GM12878 (cell line): ENCODE measurements around the gene XRCC6. TPM values are rescaled to one million over a fixed set of nuclear protein-coding genes. Genes with fewer than 3 reads are reported as not detected.
A peak's percentile ranks its signal among the peaks of the same experiment; 100 is the strongest.

Source experiments
- ATAC-seq: fragments of 200-7000 bp; cut with Tn5 transposase; 3 replicates; pipeline ENCODE4 v1.9.1; 2020; ENCODE audit warnings: mild to moderate bottlenecking, moderate library complexity
- BruUV-seq: library from RNA; stranded (reverse); fragments of 400-500 nt; replicated peaks from 2 replicates; lab custom pipeline; 2021; lab: Mats Ljungman, UMichigan
- CTCF ChIA-PET: fragments of 300-600 bp; sonication (Branson Sonifier 250); formaldehyde crosslinking; extraction: SDS; loops from one replicate; lab custom pipeline; 2021; ENCODE audit warnings: inconsistent platforms; lab: Yijun Ruan, JAX
- POLR2A ChIA-PET: fragments of 350-600 bp; formaldehyde crosslinking; extraction: SDS; loops from one replicate; lab custom pipeline; 2021; ENCODE audit warnings: inconsistent platforms; lab: Charles Lee
- RAD21 ChIA-PET: fragments of 300-600 bp; sonication (Branson Sonifier 250); formaldehyde crosslinking; loops from one replicate; lab custom pipeline; 2023; ENCODE audit warnings: antibody characterized with exemption; ENCODE audit not compliant: unreplicated experiment; lab: Charles Lee
- SMC1A ChIA-PET: fragments of 300-600 bp; sonication (Branson Sonifier 250); formaldehyde crosslinking; loops from one replicate; lab custom pipeline; 2023; ENCODE audit not compliant: unreplicated experiment, uncharacterized antibody; lab: Charles Lee
- DNase-seq: peaks from one replicate; pipeline ENCODE4 v3.0.0-alpha.2; 2011; ENCODE audit warnings: low read depth, low spot score
- FAIRE-seq: peaks from 3 replicates; lab custom pipeline; 2011; peaks lifted over from hg19 to GRCh38; lab: Jason Lieb, UNC
- H2AFZ ChIP-seq: 2 replicates; pipeline ENCODE4 v1.6.0; 2011; ENCODE audit warnings: low read depth, low read length, control low read depth; ENCODE audit not compliant: control insufficient read depth
- H3K27ac ChIP-seq: 2 replicates; pipeline ENCODE4 v1.5.1; 2011; ENCODE audit warnings: control low read depth; ENCODE audit not compliant: control insufficient read depth, insufficient read depth
- H3K27me3 ChIP-seq, 2 experiments: replicated peaks in 1 of 2; 2 replicates each; pipeline versions ENCODE4 v1.6.0 to v1.6.1; 2011; ENCODE audit warnings: low read length in 1 of 2; ENCODE audit not compliant: control insufficient read depth in 2 of 2, insufficient read depth in 2 of 2
- H3K36me3 ChIP-seq, 2 experiments: 2 replicates each; pipeline ENCODE4 v1.5.1; 2011; ENCODE audit warnings: low read length in 1 of 2; ENCODE audit not compliant: control insufficient read depth in 2 of 2, insufficient read depth in 2 of 2
- H3K4me1 ChIP-seq: 2 replicates; pipeline ENCODE4 v1.6.1; 2011; ENCODE audit warnings: mild to moderate bottlenecking, low read length, moderate library complexity, mixed read lengths; ENCODE audit not compliant: control insufficient read depth, insufficient read depth
- H3K4me2 ChIP-seq: 2 replicates; pipeline ENCODE4 v1.6.0; 2011; ENCODE audit warnings: control low read depth; ENCODE audit not compliant: control insufficient read depth, insufficient read depth
- H3K4me3 ChIP-seq: fragments of 200-600 bp; sonication (generic); 2 replicates; pipeline ENCODE4 v1.5.1; 2016
- H3K79me2 ChIP-seq: 2 replicates; pipeline ENCODE4 v1.6.0; 2011; ENCODE audit warnings: low read length; ENCODE audit not compliant: control insufficient read depth, insufficient read depth
- H3K9ac ChIP-seq: 2 replicates; pipeline ENCODE4 v1.8.0; 2011; ENCODE audit warnings: low read length, control low read depth, mixed read lengths; ENCODE audit not compliant: control insufficient read depth, insufficient read depth
- H3K9me3 ChIP-seq: replicated peaks from 3 replicates; pipeline ENCODE4 v1.5.1; 2011; ENCODE audit warnings: mild to moderate bottlenecking, low read length; ENCODE audit not compliant: control insufficient read depth, insufficient read depth
- H4K20me1 ChIP-seq: 2 replicates; pipeline ENCODE4 v1.6.0; 2011; ENCODE audit not compliant: control insufficient read depth, insufficient read depth
- ATF7 ChIP-seq: fragments of 450-650 bp; IDR thresholded peaks from 2 replicates; pipeline ENCODE4 v1.6.1; 2016; ENCODE audit warnings: low read depth, mild to moderate bottlenecking
- BACH1 ChIP-seq: fragments of 450-650 bp; IDR thresholded peaks from 2 replicates; pipeline ENCODE4 v1.6.1; 2017; ENCODE audit warnings: mild to moderate bottlenecking, borderline replicate concordance
- BHLHE40 ChIP-seq, 2 experiments: fragments of 450-650 bp in 1 of 2; IDR thresholded peaks; 2 replicates each; pipeline ENCODE4 v1.6.1; 2011 to 2017; ENCODE audit warnings: low read depth in 2 of 2, borderline replicate concordance in 1 of 2, improper control_type of control experiment in 1 of 2, low read length in 1 of 2, mild to moderate bottlenecking in 1 of 2
- DPF2 ChIP-seq: fragments of 450-650 bp; IDR thresholded peaks from 2 replicates; pipeline ENCODE4 v1.6.1; 2017; ENCODE audit warnings: mild to moderate bottlenecking
- EGR1 ChIP-seq, 2 experiments: IDR thresholded peaks; 1 replicate in 1 of 2; 2 replicates in 1 of 2; pipeline ENCODE4 v1.6.1; 2011 to 2012; ENCODE audit warnings: low read depth in 2 of 2, low read length in 2 of 2, borderline replicate concordance in 1 of 2, mild to moderate bottlenecking in 1 of 2, moderate library complexity in 1 of 2
- ESRRA ChIP-seq: IDR thresholded peaks from 2 replicates; pipeline ENCODE4 v1.6.1; 2012; ENCODE audit warnings: mild to moderate bottlenecking, low read length, improper control_type of control experiment
- HCFC1 ChIP-seq: fragments of 150-350 bp; IDR thresholded peaks from 2 replicates; pipeline ENCODE4 v1.6.1; 2014; ENCODE audit warnings: low read length
- PAX5 ChIP-seq: IDR thresholded peaks from 2 replicates; pipeline ENCODE4 v1.6.1; 2011; ENCODE audit warnings: low read depth, low read length, borderline replicate concordance
- PML ChIP-seq: IDR thresholded peaks from 2 replicates; pipeline ENCODE4 v1.6.1; 2012; ENCODE audit warnings: low read length, inconsistent platforms
- POLR2A ChIP-seq: IDR thresholded peaks from 2 replicates; pipeline ENCODE4 v1.6.1; 2011; ENCODE audit warnings: low read depth, mild to moderate bottlenecking, low read length
- POLR2AphosphoS5 ChIP-seq: IDR thresholded peaks from 2 replicates; pipeline ENCODE4 v1.6.1; 2011; ENCODE audit warnings: mild to moderate bottlenecking, low read length, inconsistent platforms
- SMAD1 ChIP-seq: fragments of 450-650 bp; IDR thresholded peaks from 2 replicates; pipeline ENCODE4 v1.6.1; 2018; ENCODE audit warnings: mild to moderate bottlenecking, low read depth; ENCODE audit not compliant: partially characterized antibody
- STAT1 ChIP-seq: fragments of 450-650 bp; conservative IDR thresholded peaks from 2 replicates; pipeline ENCODE4 v1.6.1; 2014; ENCODE audit warnings: antibody characterized with exemption, mild to moderate bottlenecking
- SUPT20H ChIP-seq: IDR thresholded peaks from 2 replicates; pipeline ENCODE4 v1.6.1; 2011; ENCODE audit warnings: low read depth, mild to moderate bottlenecking, low read length, moderate library complexity, borderline replicate concordance; ENCODE audit not compliant: control insufficient read depth
- TAF1 ChIP-seq: IDR thresholded peaks from 2 replicates; pipeline ENCODE4 v1.6.1; 2011; ENCODE audit warnings: mild to moderate bottlenecking, low read depth, low read length, borderline replicate concordance
- TCF3 ChIP-seq: IDR thresholded peaks from 2 replicates; pipeline ENCODE4 v1.6.1; 2012; ENCODE audit warnings: low read depth, mild to moderate bottlenecking, low read length, borderline replicate concordance; ENCODE audit not compliant: insufficient read depth
- WRNIP1 ChIP-seq: IDR thresholded peaks from 2 replicates; pipeline ENCODE4 v1.6.1; 2011; ENCODE audit warnings: low read depth, low read length, improper control_type of control experiment, borderline replicate concordance
- ZNF217 ChIP-seq: fragments of 450-650 bp; IDR thresholded peaks from 2 replicates; pipeline ENCODE4 v1.6.1; 2017; ENCODE audit warnings: antibody characterized with exemption, mild to moderate bottlenecking
- WGBS: methylation state at CpG from one replicate; pipeline ENCODE4 v1.1.6; 2016; ENCODE audit warnings: low lambda C conversion rate; ENCODE audit not compliant: insufficient replicate concordance, insufficient coverage; ENCODE audit errors: missing lambda C conversion rate; 5-methylcytosine and 5-hydroxymethylcytosine counted together
- in situ Hi-C: fragments of 300-500 bp; cut with MboI; formaldehyde crosslinking; loops from 9 replicates; pipeline ENCODE4 v1.14.3; 2018; ENCODE audit warnings: mixed read lengths
- intact Hi-C: fragments of 100-400 bp; cut with micrococcal nuclease; formaldehyde crosslinking; loops from one replicate; pipeline ENCODE4 v1.14.2; 2022; ENCODE audit not compliant: unreplicated experiment
- polyA plus RNA-seq, 11 experiments: library from polyadenylated mRNA; depleted of rRNA in 4 of 11; unstranded in 6 of 11; stranded (reverse) in 5 of 11; fragments of >200 nt; fragmentation: Nextera tagmentation in 4 of 11; fragmentation: Illumina TruSeq in 1 of 11; extraction: Ambion mirVana in 4 of 11; extraction: Trizol in 1 of 11; gene quantifications; 1 replicate in 1 of 11; 2 replicates in 10 of 11; pipeline versions ENCODE4 v1.2.1 to v1.2.3, GENCODE V29; 2011 to 2016; ENCODE audit warnings: inconsistent platforms in 2 of 11, missing spikeins in 2 of 11, low read depth in 1 of 11
- total RNA-seq, 4 experiments: library from RNA; depleted of rRNA in 3 of 4; stranded (reverse); fragments of >200 nt in 3 of 4; fragmentation: Illumina TruSeq in 1 of 4; extraction: Trizol in 1 of 4; gene quantifications; 2 replicates each; pipeline versions ENCODE4 v1.2.1 to v1.2.3, GENCODE V29; 2013 to 2021

Gene XRCC6
- total and polyA plus RNA-seq, 10 of the 15 experiments (the other 5 are each of a cell fraction or from before 2014, with no cell fraction given), result 186 to 718 (median 348) TPM

GRCh38 chr22:41681616-41682015 is 60.5 kb downstream of the XRCC6 start:
- WGBS, result 61% methylated on average over 14 of the region's 14 CpGs
- Histone ChIP-seq H3K27ac (no peak overlapping the region; the same call in 1 of the 2 replicates), H4K20me1 (no peaks in the 10 kb centered on the region; the same call in 1 of the 2 replicates), H3K27me3 (no peaks in the 10 kb centered on the region), H3K79me2 (peaks cover 76% of the 10 kb centered on the region), H3K9me3 (no peaks in the 10 kb centered on the region), H3K4me1 (no peaks in the 10 kb centered on the region), H2AFZ (no peak overlapping the region; the same call in 1 of the 2 replicates), H3K36me3 (peaks cover 13 to 14% of the 10 kb centered on the region in 2 experiments), H3K4me2 (no peak overlapping the region; the same call in 1 of the 2 replicates), H3K9ac (peak overlapping the region; percentile 74), H3K4me3 (peak overlapping the region; percentile 61; the same call in 1 of the 2 replicates)
- intact Hi-C loops, result no loop called here
- POLR2A ChIA-PET, result no interaction called here
- ATAC-seq (peak; percentile 30), DNase-seq (no peak), FAIRE-seq (no peak)
- RAD21 ChIA-PET, result no interaction called here
- SMC1A ChIA-PET, result interaction anchor here (1.4 kb wide), 1 partner anchor 15 kb away, joined by 3 read pairs; no protein-coding TSS in a partner anchor
- CTCF ChIA-PET, result no interaction called here
- TF ChIP-seq ESRRA (no peak), PAX5 (peak; percentile 50; the same call in 1 of the 2 replicates), EGR1 (IDR thresholded peaks at IDR 0.05; ENCODE audit: borderline replicate concordance in 1 of 2, low read depth in 2 of 2, low read length in 2 of 2) (no peak), SUPT20H (no peak)
- no TSS peak for BruUV-seq
- in situ Hi-C loops, result no loop called here

GRCh38 chr22:41682033-41682807 is 61.1 kb downstream of the XRCC6 start:
- Histone ChIP-seq H3K9me3 (no peaks in the 10 kb centered on the region), H3K4me3 (peak overlapping the region; percentile 61), H3K9ac (peak overlapping the region; percentile 74), H3K4me2 (peak overlapping the region; percentile 27), H3K36me3 (peaks cover 12 to 13% of the 10 kb centered on the region in 2 experiments), H3K79me2 (peaks cover 81% of the 10 kb centered on the region), H4K20me1 (no peaks in the 10 kb centered on the region; the same call in 1 of the 2 replicates), H2AFZ (peak overlapping the region; percentile 59), H3K27ac (peak overlapping the region; percentile 53), H3K4me1 (no peaks in the 10 kb centered on the region), H3K27me3 (no peaks in the 10 kb centered on the region)
- 46% methylated on average over 50 of the region's 50 CpGs for WGBS
- DNase-seq (peak; percentile 66), ATAC-seq (peak; percentile 90), FAIRE-seq (no peak)
- in situ Hi-C loops (no loop called here), intact Hi-C loops (no loop called here)
- POLR2A ChIA-PET, result no interaction called here
- CTCF ChIA-PET, result interaction anchor here (2.1 kb wide), 1 partner anchor 15 kb away, joined by 7 read pairs; no protein-coding TSS in a partner anchor
- SMC1A ChIA-PET, result interaction anchor here (1.4 kb wide), 1 partner anchor 15 kb away, joined by 3 read pairs; no protein-coding TSS in a partner anchor
- RAD21 ChIA-PET, result no interaction called here
- BruUV-seq, result TSS peak; percentile 23
- TF ChIP-seq BACH1 (peak; percentile 48; the same call in 1 of the 2 replicates), WRNIP1 (no peak), DPF2 (0 out of 2 replicates have a peak, but pooled peaks have one; percentile 27), POLR2AphosphoS5 (0 out of 2 replicates have a peak, but pooled peaks have one; percentile 74), STAT1 (no peak), HCFC1 (0 out of 2 replicates have a peak, but pooled peaks have one; percentile 22), PML (no peak), TCF3 (no peak), POLR2A (peak; percentile 86), ATF7 (peak; percentile 37; the same call in 1 of the 2 replicates), PAX5 (peak; percentile 72), BHLHE40 (IDR thresholded peaks at IDR 0.05; ENCODE audit: borderline replicate concordance in 1 of 2, low read depth in 2 of 2, low read length in 1 of 2) (peak in 1 of 2 experiments; percentile 69; a peak in 2 of 4 replicates), ZNF217 (no peak), SMAD1 (peak; percentile 66), TAF1 (0 out of 2 replicates have a peak, but pooled peaks have one; percentile 35)
